ENCODE measurements around the gene KMT5B. TPM values are rescaled to one million over a fixed set of nuclear protein-coding genes. Genes with fewer than 3 reads are reported as not detected.
A peak's percentile ranks its signal among the peaks of the same experiment; 100 is the strongest.

The KMT5B gene
- total and polyA plus RNA-seq, 2 of the 13 experiments (the other 11 are each of a cell fraction or from before 2014, with no cell fraction given), result 17.6 to 23.7 TPM

DNA sequence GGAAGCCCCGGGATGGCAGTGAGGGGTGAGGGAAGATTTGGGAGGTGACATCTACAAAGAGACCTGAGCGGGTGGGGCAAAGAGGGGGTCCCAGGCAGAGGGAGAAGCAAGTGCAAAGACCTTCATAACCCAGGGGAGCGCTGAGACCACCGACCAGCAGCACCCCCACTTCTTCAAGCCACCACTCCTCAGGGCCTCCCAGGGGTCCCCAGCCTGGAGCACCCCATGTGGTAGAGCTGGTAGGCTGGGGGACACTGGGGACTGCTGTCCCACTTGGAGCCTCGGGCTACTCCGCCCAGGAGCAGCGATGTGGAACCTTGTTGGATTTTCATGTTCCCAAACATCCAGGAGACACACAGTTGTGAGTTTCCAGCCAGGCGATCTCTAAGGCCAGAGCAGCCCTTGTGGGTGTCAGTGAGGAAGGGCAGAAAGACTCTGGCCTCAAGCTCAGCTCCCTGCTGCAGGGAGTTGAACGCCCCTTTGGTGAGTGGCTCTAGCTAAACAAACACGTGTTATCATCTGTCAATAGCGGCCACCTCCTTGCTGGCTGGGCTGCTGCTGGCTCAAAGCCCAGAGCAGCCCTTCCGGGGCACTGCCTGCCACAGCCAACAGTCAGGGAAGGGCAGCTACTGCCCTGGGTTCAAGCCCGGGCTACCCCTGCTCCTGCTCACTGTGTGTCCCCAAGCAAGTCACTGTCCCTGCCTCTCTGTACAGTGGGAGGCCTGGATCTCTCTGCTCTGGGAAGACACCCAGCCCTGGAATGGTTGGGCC is 66.2 kb downstream of the KMT5B start (continued):
- TF ChIP-seq, protein P1, sequence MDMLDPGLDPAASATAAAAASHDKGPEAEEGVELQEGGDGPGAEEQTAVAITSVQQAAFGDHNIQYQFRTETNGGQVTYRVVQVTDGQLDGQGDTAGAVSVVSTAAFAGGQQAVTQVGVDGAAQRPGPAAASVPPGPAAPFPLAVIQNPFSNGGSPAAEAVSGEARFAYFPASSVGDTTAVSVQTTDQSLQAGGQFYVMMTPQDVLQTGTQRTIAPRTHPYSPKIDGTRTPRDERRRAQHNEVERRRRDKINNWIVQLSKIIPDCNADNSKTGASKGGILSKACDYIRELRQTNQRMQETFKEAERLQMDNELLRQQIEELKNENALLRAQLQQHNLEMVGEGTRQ (IDR thresholded peaks at IDR 0.05; ENCODE audit: low read depth, low read length), result no peak
- TF ChIP-seq, protein P1 (CRISPR knock-in tag; IDR thresholded peaks at IDR 0.05; ENCODE audit: borderline replicate concordance), result peak; percentile 63; the same call in 1 of the 2 replicates
- TF ChIP-seq GATA4 (IDR thresholded peaks at IDR 0.05; ENCODE audit: borderline replicate concordance, low read depth) (peak; percentile 92; the same call in 1 of the 2 replicates), GABPA (IDR thresholded peaks at IDR 0.05; ENCODE audit: low read depth, low read length) (no peak), GABPA (CRISPR knock-in tag; IDR thresholded peaks at IDR 0.05; ENCODE audit: low read depth) (peak; percentile 77), ZNF816 (CRISPR knock-in tag; IDR thresholded peaks at IDR 0.05; ENCODE audit: borderline replicate concordance) (no peak), CBFB (CRISPR knock-in tag; IDR thresholded peaks at IDR 0.05) (peak; percentile 65; the same call in 1 of the 2 replicates), KDM5A (IDR thresholded peaks at IDR 0.05; ENCODE audit: borderline replicate concordance, low read length) (no peak), ZC3H4 (CRISPR knock-in tag; IDR thresholded peaks at IDR 0.05; ENCODE audit: borderline replicate concordance) (peak; percentile 79; the same call in 1 of the 2 replicates), MBD4 (IDR thresholded peaks at IDR 0.05; ENCODE audit: borderline replicate concordance, low read length) (no peak), ZNF451 (CRISPR knock-in tag; IDR thresholded peaks at IDR 0.05) (peak; percentile 90; the same call in 1 of the 2 replicates), MIER2 (CRISPR knock-in tag; IDR thresholded peaks at IDR 0.05) (peak; percentile 81; the same call in 1 of the 2 replicates), GTF3A (CRISPR knock-in tag; conservative IDR thresholded peaks at IDR 0.05) (no peak)
- TF ChIP-seq, protein P2, sequence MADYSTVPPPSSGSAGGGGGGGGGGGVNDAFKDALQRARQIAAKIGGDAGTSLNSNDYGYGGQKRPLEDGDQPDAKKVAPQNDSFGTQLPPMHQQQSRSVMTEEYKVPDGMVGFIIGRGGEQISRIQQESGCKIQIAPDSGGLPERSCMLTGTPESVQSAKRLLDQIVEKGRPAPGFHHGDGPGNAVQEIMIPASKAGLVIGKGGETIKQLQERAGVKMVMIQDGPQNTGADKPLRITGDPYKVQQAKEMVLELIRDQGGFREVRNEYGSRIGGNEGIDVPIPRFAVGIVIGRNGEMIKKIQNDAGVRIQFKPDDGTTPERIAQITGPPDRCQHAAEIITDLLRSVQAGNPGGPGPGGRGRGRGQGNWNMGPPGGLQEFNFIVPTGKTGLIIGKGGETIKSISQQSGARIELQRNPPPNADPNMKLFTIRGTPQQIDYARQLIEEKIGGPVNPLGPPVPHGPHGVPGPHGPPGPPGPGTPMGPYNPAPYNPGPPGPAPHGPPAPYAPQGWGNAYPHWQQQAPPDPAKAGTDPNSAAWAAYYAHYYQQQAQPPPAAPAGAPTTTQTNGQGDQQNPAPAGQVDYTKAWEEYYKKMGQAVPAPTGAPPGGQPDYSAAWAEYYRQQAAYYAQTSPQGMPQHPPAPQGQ (CRISPR knock-in tag; IDR thresholded peaks at IDR 0.05; ENCODE audit: borderline replicate concordance), result no peak
- TF ChIP-seq, protein P3, sequence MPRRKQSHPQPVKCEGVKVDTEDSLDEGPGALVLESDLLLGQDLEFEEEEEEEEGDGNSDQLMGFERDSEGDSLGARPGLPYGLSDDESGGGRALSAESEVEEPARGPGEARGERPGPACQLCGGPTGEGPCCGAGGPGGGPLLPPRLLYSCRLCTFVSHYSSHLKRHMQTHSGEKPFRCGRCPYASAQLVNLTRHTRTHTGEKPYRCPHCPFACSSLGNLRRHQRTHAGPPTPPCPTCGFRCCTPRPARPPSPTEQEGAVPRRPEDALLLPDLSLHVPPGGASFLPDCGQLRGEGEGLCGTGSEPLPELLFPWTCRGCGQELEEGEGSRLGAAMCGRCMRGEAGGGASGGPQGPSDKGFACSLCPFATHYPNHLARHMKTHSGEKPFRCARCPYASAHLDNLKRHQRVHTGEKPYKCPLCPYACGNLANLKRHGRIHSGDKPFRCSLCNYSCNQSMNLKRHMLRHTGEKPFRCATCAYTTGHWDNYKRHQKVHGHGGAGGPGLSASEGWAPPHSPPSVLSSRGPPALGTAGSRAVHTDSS (CRISPR knock-in tag; conservative IDR thresholded peaks at IDR 0.05), result no peak
- TF ChIP-seq, protein P4, sequence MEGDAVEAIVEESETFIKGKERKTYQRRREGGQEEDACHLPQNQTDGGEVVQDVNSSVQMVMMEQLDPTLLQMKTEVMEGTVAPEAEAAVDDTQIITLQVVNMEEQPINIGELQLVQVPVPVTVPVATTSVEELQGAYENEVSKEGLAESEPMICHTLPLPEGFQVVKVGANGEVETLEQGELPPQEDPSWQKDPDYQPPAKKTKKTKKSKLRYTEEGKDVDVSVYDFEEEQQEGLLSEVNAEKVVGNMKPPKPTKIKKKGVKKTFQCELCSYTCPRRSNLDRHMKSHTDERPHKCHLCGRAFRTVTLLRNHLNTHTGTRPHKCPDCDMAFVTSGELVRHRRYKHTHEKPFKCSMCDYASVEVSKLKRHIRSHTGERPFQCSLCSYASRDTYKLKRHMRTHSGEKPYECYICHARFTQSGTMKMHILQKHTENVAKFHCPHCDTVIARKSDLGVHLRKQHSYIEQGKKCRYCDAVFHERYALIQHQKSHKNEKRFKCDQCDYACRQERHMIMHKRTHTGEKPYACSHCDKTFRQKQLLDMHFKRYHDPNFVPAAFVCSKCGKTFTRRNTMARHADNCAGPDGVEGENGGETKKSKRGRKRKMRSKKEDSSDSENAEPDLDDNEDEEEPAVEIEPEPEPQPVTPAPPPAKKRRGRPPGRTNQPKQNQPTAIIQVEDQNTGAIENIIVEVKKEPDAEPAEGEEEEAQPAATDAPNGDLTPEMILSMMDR (CRISPR knock-in tag; IDR thresholded peaks at IDR 0.05), result peak; percentile 35; the same call in 1 of the 2 replicates

All from HepG2 (cell line).